ENCODE data around the gene XXYLT1. TPM values are rescaled to one million over a fixed set of nuclear protein-coding genes. Genes with fewer than 3 reads are reported as not detected.

Gene XXYLT1
- total RNA-seq, 1 donor from 2014 or later, result 14.5 TPM

DNA sequence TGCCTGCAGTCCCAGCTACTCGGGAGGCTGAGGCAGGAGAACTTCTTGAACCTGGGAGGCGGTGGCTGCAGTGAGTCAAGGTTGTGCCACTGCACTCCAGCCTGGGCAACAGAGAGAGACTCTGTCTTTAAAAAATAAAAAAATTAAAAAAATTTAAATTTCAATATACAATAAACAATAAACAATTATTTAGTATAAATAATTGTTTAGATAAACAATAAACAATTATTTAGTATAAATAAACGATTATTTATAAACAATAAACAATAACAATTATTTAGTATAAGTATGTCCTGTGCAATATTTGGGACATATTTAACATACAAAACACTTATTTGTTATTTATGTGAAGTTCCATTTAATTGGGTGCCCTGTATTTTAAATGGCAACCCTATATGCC lies 119.6 kb downstream of the XXYLT1 start:
- DNase-seq (ENCODE audit: extremely low spot score in 2 of 2), result no peak
- H3K36me3 ChIP-seq, result no peaks in the 10 kb centered on the region
- H3K27me3 ChIP-seq, result no peaks in the 10 kb centered on the region
- peak overlapping the region; percentile 95 for H3K27ac ChIP-seq
- H3K4me3 ChIP-seq, result no peak overlapping the region
- H3K4me1 ChIP-seq, result peaks cover 83% of the 10 kb centered on the region
- intact Hi-C loops (cut with DNase I), result no loop called here
- no peaks in the 10 kb centered on the region for H3K9me3 ChIP-seq
- no peak for TF ChIP-seq POLR2AphosphoS5 (IDR thresholded peaks at IDR 0.05; ENCODE audit: insufficient read depth in 1 of 2, low read depth in 1 of 2)
- TF ChIP-seq POLR2A (IDR thresholded peaks at IDR 0.05), result no peak
- TF ChIP-seq CTCF (IDR thresholded peaks at IDR 0.05), result no peak

DNA sequence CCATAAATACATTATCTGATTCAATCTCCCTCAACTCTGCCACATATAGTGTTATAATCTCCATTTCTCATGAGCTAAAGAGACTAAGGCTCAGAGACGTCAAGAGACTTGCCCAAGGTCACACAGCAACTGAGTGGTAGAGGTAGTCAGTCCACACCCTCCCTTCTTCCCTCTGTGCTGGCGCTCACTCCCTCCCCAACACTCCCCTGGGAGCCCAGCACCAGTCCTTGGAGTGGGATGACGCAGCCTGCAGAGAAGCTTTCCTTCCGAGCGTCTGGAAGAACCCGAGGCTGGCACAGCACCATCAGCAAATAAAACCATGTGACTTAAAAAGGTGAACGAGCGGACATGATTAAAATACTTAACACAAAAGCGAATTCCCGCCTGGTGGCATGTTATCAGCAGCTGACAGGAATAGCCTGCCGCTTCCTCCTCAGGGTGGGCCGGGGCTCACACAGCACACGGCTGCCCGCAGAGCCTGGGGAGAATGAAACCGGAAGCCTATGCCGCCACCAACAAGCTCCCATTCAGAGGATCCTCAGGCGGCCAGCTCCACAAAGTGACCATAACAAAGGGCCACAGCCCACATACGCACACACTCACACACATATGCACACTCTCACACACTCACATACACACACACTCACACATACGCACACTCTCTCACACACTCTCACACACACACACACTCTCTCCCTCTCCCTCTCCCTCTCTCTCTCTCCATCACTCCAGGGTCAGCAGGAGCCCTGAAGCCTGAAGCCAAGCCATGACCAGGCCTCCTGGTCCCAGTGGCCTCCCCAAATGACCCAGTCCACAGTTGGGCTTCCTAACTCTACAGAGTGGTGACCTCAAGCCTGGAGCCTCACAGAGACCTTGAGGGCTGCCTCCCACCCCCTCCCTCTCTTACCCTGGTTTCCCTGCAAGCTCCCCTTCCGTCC lies 120.5 kb downstream of the XXYLT1 start:
- Histone ChIP-seq H3K27me3 (no peaks in the 10 kb centered on the region), H3K9me3 (no peaks in the 10 kb centered on the region), H3K36me3 (no peaks in the 10 kb centered on the region), H3K27ac (peak overlapping the region; percentile 75), H3K4me1 (peaks cover 73% of the 10 kb centered on the region), H3K4me3 (peak overlapping the region; percentile 12 to 20)
- no peak for DNase-seq (ENCODE audit: extremely low spot score in 2 of 2)
- intact Hi-C loops (cut with DNase I), result no loop called here
- TF ChIP-seq POLR2AphosphoS5 (IDR thresholded peaks at IDR 0.05; ENCODE audit: insufficient read depth in 1 of 2, low read depth in 1 of 2), result peak; percentile 69 to 81
- TF ChIP-seq POLR2A (IDR thresholded peaks at IDR 0.05), result no peak

GRCh38 chr3:195149292-195150030 lies 121.5 kb downstream of the XXYLT1 start:
- no peaks in the 10 kb centered on the region for H3K27me3 ChIP-seq
- TF ChIP-seq POLR2A (IDR thresholded peaks at IDR 0.05), result no peak
- no peak for TF ChIP-seq CTCF (IDR thresholded peaks at IDR 0.05)
- no peak for TF ChIP-seq POLR2AphosphoS5 (IDR thresholded peaks at IDR 0.05; ENCODE audit: insufficient read depth in 1 of 2, low read depth in 1 of 2)
- H3K27ac ChIP-seq, result peak overlapping the region; percentile 75
- H3K36me3 ChIP-seq, result no peaks in the 10 kb centered on the region
- no peaks in the 10 kb centered on the region for H3K9me3 ChIP-seq
- intact Hi-C loops (cut with DNase I), result no loop called here
- H3K4me3 ChIP-seq, result no peak overlapping the region
- no peak for DNase-seq (ENCODE audit: extremely low spot score in 2 of 2)
- peaks cover 67% of the 10 kb centered on the region for H3K4me1 ChIP-seq

GRCh38 chr3:195148549-195148948 lies 122.4 kb downstream of the XXYLT1 start:
- Histone ChIP-seq H3K27me3 (no peaks in the 10 kb centered on the region), H3K4me3 (no peak overlapping the region), H3K36me3 (no peaks in the 10 kb centered on the region), H3K9me3 (no peaks in the 10 kb centered on the region), H3K27ac (peak overlapping the region; percentile 75), H3K4me1 (peaks cover 63% of the 10 kb centered on the region)
- no peak for TF ChIP-seq POLR2A (IDR thresholded peaks at IDR 0.05)
- TF ChIP-seq POLR2AphosphoS5 (IDR thresholded peaks at IDR 0.05; ENCODE audit: insufficient read depth in 1 of 2, low read depth in 1 of 2), result no peak
- no peak for TF ChIP-seq CTCF (IDR thresholded peaks at IDR 0.05)
- intact Hi-C loops (cut with DNase I), result no loop called here
- DNase-seq (ENCODE audit: extremely low spot score in 2 of 2), result no peak

DNA sequence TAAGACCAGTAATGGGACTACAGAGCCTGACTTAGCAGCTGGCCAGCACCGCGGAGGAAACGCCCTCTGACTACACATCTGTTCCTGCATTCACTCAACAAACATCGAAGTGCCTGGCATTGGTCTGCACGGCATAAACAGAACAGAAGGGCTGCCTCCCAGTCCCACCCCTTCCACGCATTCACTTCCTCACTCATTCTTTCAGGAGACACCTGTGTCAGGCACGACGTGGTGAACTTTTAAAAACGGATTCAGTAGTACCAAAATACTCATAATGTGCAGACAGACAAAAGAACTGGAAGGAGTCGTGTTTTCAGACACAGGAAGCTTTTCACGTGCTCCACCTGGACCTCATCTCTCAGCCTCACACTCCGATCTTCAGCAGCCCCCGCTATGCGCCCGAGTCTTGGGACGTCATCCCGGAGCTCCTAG lies 123.3 kb downstream of the XXYLT1 start:
- peak overlapping the region in 1 of 2 donors; percentile 10 for H3K4me3 ChIP-seq
- H3K4me1 ChIP-seq, result peaks cover 54% of the 10 kb centered on the region
- intact Hi-C loops (cut with DNase I), result no loop called here
- no peaks in the 10 kb centered on the region for H3K9me3 ChIP-seq
- no peaks in the 10 kb centered on the region for H3K27me3 ChIP-seq
- no peak overlapping the region for H3K27ac ChIP-seq
- TF ChIP-seq CTCF (IDR thresholded peaks at IDR 0.05) (no peak), POLR2AphosphoS5 (IDR thresholded peaks at IDR 0.05; ENCODE audit: insufficient read depth in 1 of 2, low read depth in 1 of 2) (no peak), POLR2A (IDR thresholded peaks at IDR 0.05) (no peak)
- no peaks in the 10 kb centered on the region for H3K36me3 ChIP-seq
- no peak for DNase-seq (ENCODE audit: extremely low spot score in 2 of 2)

Measured in vagina (tissue), 2 donors.